ENCODE measurements around the gene M1AP. TPM values are rescaled to one million over a fixed set of nuclear protein-coding genes. Genes with fewer than 3 reads are reported as not detected.
A peak's percentile ranks its signal among the peaks of the same experiment; 100 is the strongest.

M1AP gene
- total and polyA plus RNA-seq, 2 of the 8 experiments (the other 6 are each of a cell fraction or from before 2014, with no cell fraction given) = 4.8 TPM

- Histone ChIP-seq H2AK5ac (ENCODE audit: low read depth, low read length) (no peak overlapping the region), H3K56ac (replicated peaks; ENCODE audit: insufficient read length, low read depth, low read length) (no peak overlapping the region), H3K27me3 (replicated peaks in 1 of 4; ENCODE audit: control insufficient read depth in 3 of 4, extremely low read depth in 1 of 4, insufficient read depth in 3 of 4, low read length in 3 of 4) (no peaks in the 10 kb centered on the region), H4K5ac (ENCODE audit: insufficient read length, low read depth, low read length) (no peak overlapping the region), H2BK5ac (ENCODE audit: low read depth, low read length) (no peak overlapping the region), H4K91ac (replicated peaks; ENCODE audit: insufficient read length, low read length) (no peak overlapping the region), H3K4me2 (ENCODE audit: insufficient read depth in 1 of 2, low read depth in 2 of 2, low read length in 2 of 2) (no peak overlapping the region), H3K14ac (ENCODE audit: insufficient read length) (no peak overlapping the region), H3K79me1 (ENCODE audit: low read depth, low read length) (no peaks in the 10 kb centered on the region), H2BK120ac (replicated peaks; ENCODE audit: low read depth, low read length) (no peak overlapping the region), H2BK15ac (ENCODE audit: low read length) (no peak overlapping the region; the same call in 1 of the 2 replicates), H2AFZ (ENCODE audit: low read length) (no peak overlapping the region), H3K36me3 (ENCODE audit: control insufficient read depth in 2 of 4, insufficient read depth in 4 of 4, low read length in 3 of 4) (no peaks in the 10 kb centered on the region), H2BK12ac (ENCODE audit: low read depth, low read length) (0 out of 2 replicates have a peak overlapping the region, but pooled peaks have one; percentile 40), H3K79me2 (ENCODE audit: control insufficient read depth in 1 of 2, insufficient read depth in 2 of 2, low read length in 2 of 2) (no peaks in the 10 kb centered on the region), H4K20me1 (replicated peaks in 1 of 2; ENCODE audit: control insufficient read depth in 1 of 2, insufficient read depth in 2 of 2, low read length in 2 of 2) (no peaks in the 10 kb centered on the region), H4K8ac (ENCODE audit: extremely low read depth, insufficient read depth, low read length) (no peak overlapping the region), H2BK20ac (ENCODE audit: low read length) (no peak overlapping the region), H3K4me3 (ENCODE audit: extremely low read depth in 1 of 4, insufficient read depth in 2 of 4, low read depth in 3 of 4, low read length in 4 of 4) (no peak overlapping the region), H3K27ac (ENCODE audit: low read depth, low read length) (no peak overlapping the region), H3K9me3 (ENCODE audit: insufficient read depth in 2 of 2, low read depth in 1 of 2, low read length in 1 of 2) (no peaks in the 10 kb centered on the region), H3K23me2 (ENCODE audit: low read depth, low read length) (no peaks in the 10 kb centered on the region), H3K4me1 (replicated peaks in 1 of 4; ENCODE audit: control insufficient read depth in 3 of 4, insufficient read depth in 4 of 4, low read length in 3 of 4) (no peaks in the 10 kb centered on the region), H3K4ac (replicated peaks; ENCODE audit: insufficient read length, low read depth, low read length) (no peak overlapping the region), H3K23ac (ENCODE audit: insufficient read length) (no peak overlapping the region), H3K9ac (replicated peaks in 1 of 4; ENCODE audit: extremely low read depth in 1 of 4, low read depth in 3 of 4, low read length in 3 of 4) (no peak overlapping the region), H3K18ac (ENCODE audit: extremely low read depth, low read length) (no peak overlapping the region)
- ChIA-PET POLR2A (ENCODE audit: partially characterized antibody) (interaction anchor here (0.6 to 1.8 kb wide), 2 partner anchors 8 to 27 kb away, joined by 3 to 5 read pairs; no protein-coding TSS in a partner anchor), CTCF (ENCODE audit: partially characterized antibody) (interaction anchor here (1.3 kb wide), 1 partner anchor 49 kb away, joined by 3 read pairs; no protein-coding TSS in a partner anchor)
- FAIRE-seq (no peak), DNase-seq (ENCODE audit: low read depth in 1 of 2, low spot score in 2 of 2) (no peak)
- 88% methylated on average over 5 of the region's 5 CpGs; no CpG with 5 or more reads in 1 of the 2 experiments for WGBS, 2 experiments (ENCODE audit: extremely low coverage in 1 of 2, insufficient coverage in 1 of 2, insufficient read length in 1 of 2, insufficient replicate concordance in 2 of 2, low coverage in 1 of 2, low lambda C conversion rate in 2 of 2, missing lambda C conversion rate in 1 of 2)
- TF ChIP-seq ATF2 (IDR thresholded peaks at IDR 0.05; ENCODE audit: low read length) (no peak), SP1 (IDR thresholded peaks at IDR 0.05; ENCODE audit: low read depth, low read length) (no peak), SP4 (IDR thresholded peaks at IDR 0.05; ENCODE audit: low read length) (no peak), KDM5A (IDR thresholded peaks at IDR 0.05; ENCODE audit: low read length) (no peak), BCL11A (IDR thresholded peaks at IDR 0.05; ENCODE audit: low read depth in 2 of 2, low read length in 2 of 2) (no peak), MAX (IDR thresholded peaks at IDR 0.05) (no peak), BRCA1 (IDR thresholded peaks at IDR 0.05; ENCODE audit: low read depth, low read length) (no peak), EP300 (IDR thresholded peaks at IDR 0.05; ENCODE audit: borderline replicate concordance in 1 of 2, low read depth in 2 of 2, low read length in 2 of 2) (no peak), HDAC6 (IDR thresholded peaks at IDR 0.05; ENCODE audit: low read depth, low read length) (no peak), EGR1 (IDR thresholded peaks at IDR 0.05; ENCODE audit: borderline replicate concordance, low read depth, low read length) (no peak), TCF12 (IDR thresholded peaks at IDR 0.05; ENCODE audit: low read depth, low read length) (no peak)
These were observed 22.3 kb downstream of the M1AP start for GRCh38 chr2:74625658-74626425.
